DOHH2 (cell line): Measurements from ENCODE around the gene CCDC69.

ENCODE experiments used
- CTCF ChIP-seq: fragments of 200-600 bp; sonication (generic); IDR thresholded peaks from one replicate; pipeline ENCODE4 v1.5.1; 2014; ENCODE audit warnings: antibody characterized with exemption, mild to moderate bottlenecking, low read depth, low read length; ENCODE audit not compliant: poor library complexity, severe bottlenecking
- EZH2phosphoT487 ChIP-seq: fragments of 200-600 bp; sonication (generic); IDR thresholded peaks from 2 replicates; pipeline ENCODE4 v1.6.1; 2017; ENCODE audit warnings: borderline replicate concordance, mild to moderate bottlenecking, antibody characterized with exemption, low read length, moderate library complexity, mixed read lengths

- TF ChIP-seq EZH2phosphoT487 (no peak), CTCF (no peak)
Measured at GRCh38 chr5:151151793-151152192, 72.1 kb downstream of the CCDC69 start.
